Measurements from ENCODE around the gene CCNG2.

The CCNG2 gene

GRCh38 chr4:77157859-77158486 lies 966 bp downstream of the CCNG2 start:
- TF ChIP-seq PPARA (CRISPR knock-in tag; IDR thresholded peaks at IDR 0.05; ENCODE audit: borderline replicate concordance) (no peak), ZFP3 (CRISPR knock-in tag; IDR thresholded peaks at IDR 0.05) (peak; percentile 45; the same call in 1 of the 2 replicates), ARNTL (CRISPR knock-in tag; IDR thresholded peaks at IDR 0.05; ENCODE audit: borderline replicate concordance, low read depth) (no peak), ESRRG (CRISPR knock-in tag; IDR thresholded peaks at IDR 0.05) (no peak), BACH2 (CRISPR knock-in tag; IDR thresholded peaks at IDR 0.05; ENCODE audit: borderline replicate concordance) (no peak)
- peak; percentile 84 for ATAC-seq

- ATAC-seq, result no peak
Measured at GRCh38 chr4:77158487-77158861, 1.5 kb downstream of the CCNG2 start.

DNA sequence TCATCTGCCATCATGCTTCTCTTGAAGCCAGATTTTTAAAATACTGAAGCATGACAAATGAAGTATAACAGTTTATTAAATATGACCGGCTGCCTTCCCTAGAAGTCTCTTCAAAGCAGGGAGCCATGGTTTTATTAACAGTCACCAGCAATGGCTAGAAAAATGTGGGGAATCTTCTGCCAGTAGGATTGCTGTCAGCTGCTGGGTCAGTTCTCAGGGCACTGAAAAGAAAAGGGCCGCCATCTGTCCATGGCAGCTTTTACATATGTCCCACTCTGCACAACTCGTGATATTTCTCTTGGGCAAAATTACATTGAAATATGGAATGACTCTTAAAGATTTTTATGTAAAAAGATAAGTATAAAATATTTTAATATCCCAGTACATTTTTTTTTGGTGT lies 2.8 kb downstream of the CCNG2 start:
- TF ChIP-seq TCF4 (CRISPR knock-in tag; IDR thresholded peaks at IDR 0.05; ENCODE audit: borderline replicate concordance) (no peak), ZNF8 (CRISPR knock-in tag; IDR thresholded peaks at IDR 0.05) (no peak), CSRNP3 (CRISPR knock-in tag; IDR thresholded peaks at IDR 0.05) (no peak), SNAI2 (CRISPR knock-in tag; IDR thresholded peaks at IDR 0.05) (no peak), ZC3H10 (CRISPR knock-in tag; IDR thresholded peaks at IDR 0.05) (no peak)
- ATAC-seq, result no peak

More at GRCh38 chr4:77158487-77158861, 1.5 kb downstream of the CCNG2 start:
- TF ChIP-seq RARB (CRISPR knock-in tag; IDR thresholded peaks at IDR 0.05), result no peak
- peak; percentile 12; the same call in 1 of the 2 replicates for TF ChIP-seq PATZ1 (CRISPR knock-in tag; IDR thresholded peaks at IDR 0.05; ENCODE audit: borderline replicate concordance)

GRCh38 chr4:77163641-77164040 lies 6.6 kb downstream of the CCNG2 start:
- TF ChIP-seq BACH2 (CRISPR knock-in tag; IDR thresholded peaks at IDR 0.05; ENCODE audit: borderline replicate concordance) (no peak), CSDC2 (CRISPR knock-in tag; IDR thresholded peaks at IDR 0.05) (no peak), POU6F1 (CRISPR knock-in tag; IDR thresholded peaks at IDR 0.05; ENCODE audit: borderline replicate concordance, low read depth) (no peak), ZNF565 (CRISPR knock-in tag; conservative IDR thresholded peaks at IDR 0.05; ENCODE audit: low read depth) (no peak), ZC3H10 (CRISPR knock-in tag; IDR thresholded peaks at IDR 0.05) (no peak), PATZ1 (CRISPR knock-in tag; IDR thresholded peaks at IDR 0.05; ENCODE audit: borderline replicate concordance) (no peak), SNAI2 (CRISPR knock-in tag; IDR thresholded peaks at IDR 0.05) (no peak), GLIS3 (CRISPR knock-in tag; IDR thresholded peaks at IDR 0.05) (no peak), ARNTL (CRISPR knock-in tag; IDR thresholded peaks at IDR 0.05; ENCODE audit: borderline replicate concordance, low read depth) (no peak), ZFP3 (CRISPR knock-in tag; IDR thresholded peaks at IDR 0.05) (no peak), ISL1 (CRISPR knock-in tag; IDR thresholded peaks at IDR 0.05) (no peak), ZFP30 (CRISPR knock-in tag; IDR thresholded peaks at IDR 0.05) (no peak), ZNF8 (CRISPR knock-in tag; IDR thresholded peaks at IDR 0.05) (no peak), TCF4 (CRISPR knock-in tag; IDR thresholded peaks at IDR 0.05; ENCODE audit: borderline replicate concordance) (no peak), TOX (CRISPR knock-in tag; IDR thresholded peaks at IDR 0.05; ENCODE audit: borderline replicate concordance) (no peak), TSHZ2 (CRISPR knock-in tag; IDR thresholded peaks at IDR 0.05) (no peak)
- TF ChIP-seq, protein P1, sequence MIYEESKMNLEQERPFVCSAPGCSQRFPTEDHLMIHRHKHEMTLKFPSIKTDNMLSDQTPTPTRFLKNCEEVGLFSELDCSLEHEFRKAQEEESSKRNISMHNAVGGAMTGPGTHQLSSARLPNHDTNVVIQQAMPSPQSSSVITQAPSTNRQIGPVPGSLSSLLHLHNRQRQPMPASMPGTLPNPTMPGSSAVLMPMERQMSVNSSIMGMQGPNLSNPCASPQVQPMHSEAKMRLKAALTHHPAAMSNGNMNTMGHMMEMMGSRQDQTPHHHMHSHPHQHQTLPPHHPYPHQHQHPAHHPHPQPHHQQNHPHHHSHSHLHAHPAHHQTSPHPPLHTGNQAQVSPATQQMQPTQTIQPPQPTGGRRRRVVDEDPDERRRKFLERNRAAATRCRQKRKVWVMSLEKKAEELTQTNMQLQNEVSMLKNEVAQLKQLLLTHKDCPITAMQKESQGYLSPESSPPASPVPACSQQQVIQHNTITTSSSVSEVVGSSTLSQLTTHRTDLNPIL (CRISPR knock-in tag; IDR thresholded peaks at IDR 0.05; ENCODE audit: low read depth), result no peak
- no peak for ATAC-seq
